Gastroesophageal sphincter (tissue), 4 donors: ENCODE measurements around the gene CHRDL1. TPM values are rescaled to one million over a fixed set of nuclear protein-coding genes. Genes with fewer than 3 reads are reported as not detected.
"Not testable (repeated sequence)": the region's sequence is repeated elsewhere in the genome, so short reads cannot be mapped to it uniquely, and the experiment has no call there.

Source experiments
- ATAC-seq: fragments of 150-250 bp; one replicate; pipeline ENCODE4 v1.9.1; 2016; ENCODE audit warnings: mild to moderate bottlenecking, moderate library complexity
- H3K27ac ChIP-seq, 4 donors: fragments of 200-600 bp; sonication (generic) in 3 of 4; 1 replicate in 3 of 4; 2 replicates in 1 of 4; pipeline ENCODE4 v1.5.1; 2016 to 2019
- H3K27me3 ChIP-seq: fragments of 200-600 bp; sonication (generic); one replicate; pipeline ENCODE4 v1.5.1; 2019
- H3K36me3 ChIP-seq, 2 donors: fragments of 200-600 bp; sonication (generic); one replicate each; pipeline ENCODE4 v1.5.1; 2019; ENCODE audit warnings: control low read depth in 1 of 2
- H3K4me1 ChIP-seq, 3 donors: fragments of 200-600 bp; sonication (generic); 1 replicate in 2 of 3; 2 replicates in 1 of 3; pipeline ENCODE4 v1.5.1; 2016 to 2019; ENCODE audit warnings: control low read depth in 2 of 3
- H3K4me3 ChIP-seq, 2 donors: fragments of 200-600 bp; sonication (generic); one replicate each; pipeline ENCODE4 v1.5.1; 2019; ENCODE audit warnings: mild to moderate bottlenecking in 1 of 2, moderate library complexity in 1 of 2
- H3K9me3 ChIP-seq, 3 donors: fragments of 200-600 bp; sonication (generic); one replicate each; pipeline ENCODE4 v1.5.1; 2017 to 2019; ENCODE audit warnings: control low read depth in 2 of 3
- CTCF ChIP-seq, 4 experiments: fragments of 200-600 bp in 2 of 4; fragments of 450-650 bp in 2 of 4; sonication (generic) in 1 of 4; IDR thresholded peaks; one replicate each; pipeline ENCODE4 v1.5.1; 2017 to 2019; ENCODE audit warnings: antibody characterized with exemption in 4 of 4, mild to moderate bottlenecking in 2 of 4, moderate library complexity in 2 of 4
- POLR2A ChIP-seq, 2 donors: fragments of 450-650 bp; IDR thresholded peaks; one replicate each; pipeline ENCODE4 v1.6.1; 2017; ENCODE audit warnings: antibody characterized with exemption in 2 of 2, mild to moderate bottlenecking in 2 of 2, moderate library complexity in 1 of 2
- POLR2AphosphoS5 ChIP-seq: sonication (generic); formaldehyde crosslinking; IDR thresholded peaks from one replicate; pipeline ENCODE4 v1.6.1; 2017; ENCODE audit warnings: antibody characterized with exemption
- WGBS, 2 donors: methylation state at CpG; one replicate each; pipeline ENCODE4 v1.1.5; 2018; ENCODE audit warnings: low coverage in 1 of 2; 5-methylcytosine and 5-hydroxymethylcytosine counted together
- total RNA-seq, 4 donors: library from RNA; depleted of rRNA; stranded (reverse); fragments of >200 nt; gene quantifications; one replicate each; pipeline ENCODE4 v1.1.0, GENCODE V29; 2016

CHRDL1 gene
- total RNA-seq, 4 donors from 2014 or later: 154 to 403 (median 281) TPM

- no peaks in the 10 kb centered on the region for H3K9me3 ChIP-seq
- H3K36me3 ChIP-seq: no peaks in the 10 kb centered on the region
- no peak for ATAC-seq
- H3K27me3 ChIP-seq: no peaks in the 10 kb centered on the region
- TF ChIP-seq CTCF (IDR thresholded peaks at IDR 0.05) (no peak), POLR2AphosphoS5 (no peak), POLR2A (IDR thresholded peaks at IDR 0.05) (no peak)
- no peak overlapping the region for H3K27ac ChIP-seq
- WGBS, 2 donors: no CpG with 5 or more reads among the region's 6 CpGs
- H3K4me1 ChIP-seq: no peaks in the 10 kb centered on the region
- H3K4me3 ChIP-seq: no peak overlapping the region
Measured at GRCh38 chrX:110657073-110657472, 138.5 kb downstream of the CHRDL1 start.

GRCh38 chrX:110654280-110654679, 141.3 kb downstream of the CHRDL1 start:
- not testable (repeated sequence) for H3K4me3 ChIP-seq, H3K27ac ChIP-seq, H3K36me3 ChIP-seq, H3K27me3 ChIP-seq, ATAC-seq, H3K9me3 ChIP-seq, H3K4me1 ChIP-seq

DNA sequence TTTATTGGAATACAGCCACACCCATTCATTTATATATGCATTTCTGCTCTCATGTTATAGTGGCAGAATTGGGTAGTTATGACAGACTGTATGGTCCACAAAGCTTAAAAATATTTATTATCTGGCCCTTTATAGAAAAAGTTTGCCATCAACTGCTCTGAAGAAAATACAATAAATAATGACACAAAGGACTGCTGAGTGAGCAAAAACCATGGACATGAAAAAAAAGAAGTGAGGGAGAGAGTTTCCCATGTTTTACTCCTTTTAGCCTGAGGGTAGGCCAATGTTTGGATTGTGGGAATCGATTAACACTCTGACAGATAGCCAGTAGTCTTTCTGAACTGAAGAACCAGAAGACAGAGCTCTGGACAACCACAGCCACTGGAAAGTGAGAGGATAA, 149.2 kb downstream of the CHRDL1 start:
- Histone ChIP-seq H3K4me1 (no peaks in the 10 kb centered on the region), H3K9me3 (no peaks in the 10 kb centered on the region), H3K27me3 (no peaks in the 10 kb centered on the region), H3K27ac (no peak overlapping the region), H3K36me3 (no peaks in the 10 kb centered on the region), H3K4me3 (no peak overlapping the region)
- ATAC-seq: no peak
- TF ChIP-seq CTCF (IDR thresholded peaks at IDR 0.05): no peak
- WGBS, 2 donors: no CpG with 5 or more reads among the region's 1 CpG
